Left colon (tissue), 2 donors: ENCODE measurements around the gene XRCC6. TPM values are rescaled to one million over a fixed set of nuclear protein-coding genes. Genes with fewer than 3 reads are reported as not detected.
A peak's percentile ranks its signal among the peaks of the same experiment; 100 is the strongest.
"Not testable (repeated sequence)": the region's sequence is repeated elsewhere in the genome, so short reads cannot be mapped to it uniquely, and the experiment has no call there.

ENCODE experiments used
- ATAC-seq: fragments of 200-7000 bp; cut with Tn5 transposase; one replicate; pipeline ENCODE4 v1.9.1; 2020; ENCODE audit warnings: mild to moderate bottlenecking, moderate library complexity
- DNase-seq, 2 donors: peaks; one replicate each; pipeline ENCODE4 v3.0.0-alpha.2; 2020
- intact Hi-C, 2 donors: fragments of 100-400 bp; cut with DNase I in 1 of 2; cut with micrococcal nuclease in 1 of 2; formaldehyde crosslinking; loops; one replicate each; pipeline versions ENCODE4 v1.11.2 to v1.14.0; 2022; cut with DNase I, micrococcal nuclease
- total RNA-seq, 2 donors: library from RNA; stranded (reverse); fragmentation: NEBNext Ultra II Directional; extraction: Animal tissue kit (Norgen Biotek cat#: 25700); gene quantifications; one replicate each; pipeline ENCODE4 v1.2.1, GENCODE V29; 2021
- donor health status: DM: no; HTN: no; CAD: no.
- donor health status: DM: yes; HTN: yes; CAD: no.

Gene XRCC6
- total RNA-seq, 2 donors from 2014 or later: 164 to 173 TPM

DNA sequence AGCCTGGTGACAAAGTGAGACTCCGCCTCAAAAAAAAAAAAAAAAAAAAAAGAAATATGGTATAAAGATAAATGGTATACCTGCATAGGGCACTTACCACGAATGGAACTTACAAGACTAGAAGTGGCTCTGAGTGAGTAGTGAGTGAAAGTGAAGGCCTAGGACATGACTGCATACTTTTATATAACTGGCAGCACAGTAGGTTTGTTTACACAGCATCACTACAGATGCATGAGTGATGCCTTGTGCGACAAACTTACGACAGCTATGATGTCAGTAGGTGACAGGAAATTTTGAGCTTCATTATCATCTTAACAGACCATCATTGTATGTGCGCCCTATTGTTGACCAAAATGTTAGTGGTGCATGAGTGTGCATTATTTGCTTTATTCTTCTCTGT is 17.7 kb downstream of the XRCC6 start:
- DNase-seq (no peak), ATAC-seq (no peak)
- intact Hi-C loops: no loop called here

DNA sequence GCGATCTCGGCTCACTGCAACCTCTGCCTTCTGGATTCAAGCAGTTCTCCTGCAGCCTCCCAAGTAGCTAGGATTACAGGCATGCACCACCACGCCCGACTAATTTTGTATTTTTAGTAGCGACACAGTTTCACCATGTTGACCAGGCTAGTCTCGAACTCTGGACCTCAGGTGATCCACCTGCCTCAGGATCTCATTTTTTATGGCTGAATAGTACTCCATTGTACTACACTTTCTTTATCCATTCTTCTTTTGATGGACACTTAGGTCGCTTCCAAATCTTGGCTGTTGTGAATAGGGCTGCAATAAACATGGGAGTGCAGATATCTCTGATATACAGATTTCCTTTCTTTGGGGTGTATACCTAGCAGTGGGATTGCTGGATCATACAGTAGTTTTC is 20.8 kb downstream of the XRCC6 start:
- intact Hi-C loops: no loop called here
- no peak for DNase-seq
- ATAC-seq: no peak

DNA sequence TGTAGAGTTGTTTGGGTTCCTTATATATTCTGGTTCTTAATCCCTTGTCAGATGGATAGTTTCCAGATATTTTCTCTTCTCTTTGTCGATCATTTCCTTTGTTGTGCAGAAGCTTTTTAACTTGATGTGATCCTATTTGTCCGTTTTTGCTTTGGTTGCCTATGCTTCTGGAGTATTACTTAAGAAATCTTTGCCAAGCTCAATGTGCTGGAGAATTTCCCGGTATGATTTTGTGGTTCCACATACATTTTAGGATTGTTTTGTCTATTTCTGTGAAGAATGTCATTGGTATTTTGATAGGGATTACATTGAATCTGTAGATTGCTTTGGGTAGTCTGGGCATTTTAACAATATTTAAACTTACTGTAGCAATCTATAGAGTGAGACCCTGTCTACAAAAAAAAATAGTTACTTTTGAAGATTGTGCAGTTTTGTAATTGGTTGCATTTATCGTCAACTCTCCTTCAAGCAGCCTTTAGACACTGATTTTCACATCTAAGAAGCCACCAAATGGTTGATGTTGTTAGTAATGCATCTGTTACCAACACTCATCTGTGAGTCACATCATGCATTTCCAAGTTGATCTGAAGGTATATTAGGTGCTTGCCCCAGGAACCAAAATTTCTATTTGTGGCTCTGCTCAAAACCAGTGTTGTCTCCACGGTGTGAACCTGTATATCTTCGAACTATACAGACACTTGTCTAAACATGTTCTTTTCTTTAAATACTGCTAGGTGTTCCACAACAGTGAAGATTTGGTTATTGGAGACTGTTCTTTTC is 21.4 kb downstream of the XRCC6 start:
- intact Hi-C loops: no loop called here
- no peak for DNase-seq
- no peak for ATAC-seq

DNA sequence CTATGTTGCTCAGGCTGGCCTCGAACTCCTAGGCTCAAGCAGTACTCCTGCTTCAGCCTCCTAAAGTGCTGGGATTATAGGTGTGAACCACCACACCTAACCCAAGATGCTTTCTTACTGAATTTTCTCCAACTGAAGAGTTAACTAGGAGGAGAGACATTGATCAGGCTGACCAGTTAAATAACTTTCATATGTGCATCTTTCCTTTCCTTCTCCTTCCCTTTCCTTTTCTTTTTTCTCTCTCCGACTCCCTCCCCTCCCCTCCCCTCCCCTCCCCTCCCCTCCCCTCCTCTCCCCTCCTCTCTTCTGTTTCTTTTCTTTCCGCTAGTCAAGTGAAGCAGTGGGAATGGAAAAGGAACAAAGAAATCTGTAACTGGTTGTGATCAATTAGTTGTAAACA is 26.7 kb downstream of the XRCC6 start:
- intact Hi-C loops: no loop called here
- no peak for ATAC-seq
- no peak for DNase-seq

DNA sequence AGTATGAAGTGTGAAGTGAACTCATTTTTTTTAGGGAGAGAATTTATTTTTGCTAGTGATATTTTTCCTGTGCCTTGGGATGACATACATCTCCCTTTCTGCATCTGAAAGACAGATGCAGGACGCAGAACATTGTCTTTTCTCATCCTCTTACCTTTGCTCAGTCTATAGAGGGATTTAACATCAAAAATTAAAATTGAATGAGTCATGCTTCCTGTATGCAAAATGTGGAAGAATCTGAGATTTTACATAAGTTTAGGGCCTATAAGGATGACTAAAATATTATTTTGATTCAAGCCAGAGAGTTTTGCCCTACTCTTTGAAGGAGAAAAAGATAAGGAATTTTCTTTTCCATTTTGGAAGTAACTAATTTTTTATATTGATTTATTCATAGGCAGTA is 27.3 kb downstream of the XRCC6 start:
- no peak for ATAC-seq
- no peak for DNase-seq
- intact Hi-C loops: no loop called here

DNA sequence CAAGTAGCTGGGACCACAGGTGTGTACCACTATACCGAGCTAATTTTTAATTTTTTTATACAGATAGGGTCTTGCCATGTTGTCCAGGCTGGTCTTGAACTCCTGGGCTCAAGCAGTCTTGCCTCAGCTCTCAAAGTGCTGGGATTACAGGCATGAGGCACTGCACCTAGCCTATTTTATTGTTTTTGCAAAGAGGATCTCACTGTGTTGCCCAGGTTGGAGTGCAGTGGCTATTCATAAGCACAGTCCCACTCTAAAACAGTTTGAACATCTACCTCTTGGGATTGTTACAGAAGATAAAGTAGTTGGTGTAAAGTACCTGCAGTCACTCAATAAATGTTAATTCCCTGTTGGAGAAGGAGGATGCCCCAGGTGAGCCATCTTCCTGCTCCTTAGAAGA is 29.1 kb downstream of the XRCC6 start:
- no peak for DNase-seq
- intact Hi-C loops: no loop called here
- ATAC-seq: no peak

DNA sequence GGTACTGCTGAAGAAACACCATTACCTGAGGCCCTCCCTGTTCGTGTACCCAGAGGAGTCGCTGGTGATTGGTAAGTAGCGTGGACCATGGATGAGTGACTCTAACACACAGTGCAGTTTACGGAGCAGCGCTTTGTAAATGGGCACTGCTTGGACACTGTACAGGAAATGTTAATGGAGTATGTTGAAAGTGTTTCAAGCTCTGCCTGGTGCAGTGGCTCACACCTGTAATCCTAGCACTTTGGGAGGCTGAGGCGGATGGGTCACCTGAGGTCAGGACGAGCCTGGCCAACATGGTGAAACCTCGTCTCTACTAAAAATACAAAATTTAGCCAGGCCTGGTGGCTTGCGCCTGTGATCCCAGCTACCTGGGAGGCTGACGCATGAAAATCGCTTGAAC is 29.7 kb downstream of the XRCC6 start:
- DNase-seq: no peak
- ATAC-seq: no peak
- intact Hi-C loops: no loop called here

DNA sequence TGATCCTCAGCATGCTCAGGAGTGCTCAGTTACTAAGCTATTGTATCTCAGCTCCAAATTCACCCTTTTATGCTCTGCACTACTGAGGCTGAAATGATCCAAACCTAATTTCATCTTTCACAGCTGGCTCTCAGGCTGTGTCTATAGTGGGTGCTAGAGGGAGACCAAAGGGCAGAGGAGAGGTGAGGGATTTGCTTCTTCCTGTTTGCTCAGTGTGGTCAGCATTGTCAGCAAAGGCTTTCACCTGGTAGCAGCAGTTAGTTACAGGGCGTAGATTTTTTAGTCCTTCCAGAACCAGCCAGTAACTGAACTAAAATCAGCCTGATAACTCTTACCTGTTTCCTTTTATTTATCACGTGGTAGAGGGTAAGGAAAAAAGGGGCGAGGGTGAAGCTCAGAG is 33.2 kb downstream of the XRCC6 start:
- DNase-seq (no peak), ATAC-seq (no peak)
- intact Hi-C loops: no loop called here

DNA sequence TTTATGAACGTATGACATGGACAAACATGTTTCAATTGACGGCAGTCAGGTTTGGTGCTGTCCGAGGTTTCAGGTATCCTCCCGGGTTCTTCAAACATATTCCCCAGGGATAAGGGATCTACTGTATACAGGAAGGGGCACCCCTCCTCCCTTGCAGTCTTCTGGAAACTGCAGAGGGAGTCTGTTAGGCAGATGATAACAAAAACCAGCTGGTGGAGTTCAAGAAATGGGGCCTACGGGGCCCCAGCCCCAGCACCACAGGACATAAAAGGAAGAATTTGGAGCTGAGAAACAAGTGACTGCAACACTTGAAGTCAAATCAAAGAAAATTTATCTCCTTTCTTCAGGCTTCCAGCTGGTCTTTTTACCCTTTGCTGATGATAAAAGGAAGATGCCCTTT is 35.5 kb downstream of the XRCC6 start:
- DNase-seq: no peak
- intact Hi-C loops: no loop called here

DNA sequence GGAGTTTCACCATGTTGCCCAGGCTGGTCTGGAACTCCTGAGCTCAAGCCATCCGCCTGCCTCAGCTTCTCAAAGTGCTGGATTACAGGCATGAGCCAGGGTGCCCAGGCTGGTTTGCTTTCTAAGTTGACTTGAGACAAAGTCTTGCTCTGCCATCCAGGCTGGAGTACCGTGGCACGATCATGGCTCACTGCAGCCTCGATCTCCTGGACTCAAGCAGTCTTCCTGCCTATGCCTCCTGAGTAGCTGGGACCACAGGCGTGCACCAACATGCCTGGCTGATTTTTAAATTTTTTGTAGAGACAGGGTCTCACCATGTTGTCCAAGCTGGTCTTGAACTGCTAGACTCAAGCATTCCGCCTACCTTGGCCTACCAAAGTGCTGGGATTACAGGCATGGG is 36.6 kb downstream of the XRCC6 start:
- intact Hi-C loops: no loop called here
- ATAC-seq (no peak), DNase-seq (no peak)

More for the DNA sequence above, 35.5 kb downstream of the XRCC6 start:
- ATAC-seq: no peak

DNA sequence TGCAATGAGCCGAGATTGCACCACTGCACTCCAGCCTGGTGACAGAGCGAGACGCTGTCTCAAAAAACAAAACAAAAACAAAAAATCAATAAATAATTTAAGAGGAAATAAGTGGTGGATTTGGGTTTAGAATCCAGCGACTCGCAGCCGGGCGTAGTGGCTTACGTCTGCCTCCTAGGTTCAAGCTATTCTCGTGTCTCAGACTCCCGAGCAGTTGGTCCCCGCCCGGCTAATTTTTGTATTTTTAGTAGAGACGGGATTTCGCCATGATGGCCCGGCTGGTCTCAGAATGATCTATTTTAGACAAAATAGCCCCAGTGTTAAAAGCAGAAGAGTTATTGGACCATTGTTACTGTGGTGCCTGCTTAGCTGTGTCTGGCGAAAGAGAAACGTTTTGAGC is 37.8 kb downstream of the XRCC6 start:
- DNase-seq (no peak), ATAC-seq (no peak)

DNA sequence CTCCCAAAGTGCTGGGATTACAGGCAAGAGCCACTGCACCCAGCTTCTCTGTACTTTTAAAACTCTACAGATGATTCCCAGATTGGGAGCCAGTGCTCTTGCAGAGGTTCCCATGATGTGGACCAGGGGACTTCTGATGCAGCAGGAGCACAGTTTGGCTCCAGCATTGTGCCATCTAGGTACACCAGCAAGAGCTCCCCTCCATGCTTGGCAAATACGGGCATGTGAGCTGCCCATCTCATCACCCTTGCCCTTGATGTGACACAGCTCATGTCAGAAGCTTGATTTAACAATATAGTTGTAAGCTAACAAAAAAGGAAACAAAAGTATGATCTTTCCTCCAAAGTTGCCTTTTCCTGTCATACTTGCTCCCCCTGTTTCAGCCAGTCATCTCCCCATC is 38.8 kb downstream of the XRCC6 start:
- no peak for ATAC-seq

More for the DNA sequence above, 37.8 kb downstream of the XRCC6 start:
- intact Hi-C loops: no loop called here

DNA sequence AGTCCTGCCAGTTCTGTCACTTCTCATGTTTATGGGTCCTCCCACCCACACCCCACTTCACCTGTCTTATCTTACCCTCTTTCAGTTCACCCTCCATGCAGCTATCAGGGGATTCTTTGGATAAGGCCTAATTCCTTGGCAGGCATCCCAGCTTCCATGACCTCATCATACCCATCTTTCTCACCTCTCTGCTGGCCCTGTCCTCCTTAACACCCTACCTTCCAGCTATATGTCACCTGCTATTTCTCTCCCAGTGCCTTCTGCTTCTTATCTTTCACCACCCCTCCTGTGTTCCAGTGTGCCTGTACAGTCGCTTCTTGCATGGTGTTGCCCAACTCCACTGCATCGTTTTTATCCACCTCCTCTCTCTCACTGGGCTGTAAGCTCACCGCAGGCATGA is 39.3 kb downstream of the XRCC6 start:
- ATAC-seq: no peak
- intact Hi-C loops: no loop called here
- DNase-seq: no peak

More for the DNA sequence above, 38.8 kb downstream of the XRCC6 start:
- DNase-seq: no peak
- intact Hi-C loops: no loop called here

DNA sequence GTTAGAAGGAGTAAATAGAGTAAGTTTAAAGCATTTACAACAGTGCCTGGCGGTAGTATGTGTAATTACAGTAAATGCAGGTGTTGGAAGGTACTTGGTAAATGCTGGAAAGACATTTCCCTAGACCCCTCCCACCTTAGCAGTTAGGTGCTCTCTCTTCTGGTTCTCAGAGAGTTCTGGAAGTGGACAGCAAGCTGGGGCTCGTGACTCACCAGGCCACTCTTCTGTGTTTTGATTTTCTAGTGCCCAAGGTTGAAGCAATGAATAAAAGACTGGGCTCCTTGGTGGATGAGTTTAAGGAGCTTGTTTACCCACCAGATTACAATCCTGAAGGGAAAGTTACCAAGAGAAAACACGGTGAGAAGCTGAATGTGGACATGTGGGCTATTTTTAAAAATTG is 40.0 kb downstream of the XRCC6 start:
- ATAC-seq: no peak
- DNase-seq: no peak
- intact Hi-C loops: no loop called here

DNA sequence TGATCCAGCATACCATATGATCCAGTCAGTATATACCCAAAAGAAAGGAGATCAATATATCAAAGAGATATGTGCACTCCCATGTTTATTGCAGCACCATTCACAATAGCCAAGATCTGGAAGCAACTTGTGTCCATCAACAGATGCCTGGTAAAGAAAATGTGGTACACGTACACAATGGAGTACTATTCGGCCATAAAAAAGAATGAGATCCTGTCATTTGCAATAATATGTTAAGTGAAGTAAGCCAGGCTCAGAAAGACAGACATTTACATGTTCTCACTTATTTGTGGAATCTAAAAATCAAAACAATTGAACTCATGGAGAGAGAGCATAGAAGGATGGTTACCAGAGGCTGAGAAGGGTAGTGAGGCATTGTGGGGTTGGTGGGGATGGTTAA is 40.6 kb downstream of the XRCC6 start:
- no peak for DNase-seq
- ATAC-seq: no peak
- intact Hi-C loops: no loop called here

DNA sequence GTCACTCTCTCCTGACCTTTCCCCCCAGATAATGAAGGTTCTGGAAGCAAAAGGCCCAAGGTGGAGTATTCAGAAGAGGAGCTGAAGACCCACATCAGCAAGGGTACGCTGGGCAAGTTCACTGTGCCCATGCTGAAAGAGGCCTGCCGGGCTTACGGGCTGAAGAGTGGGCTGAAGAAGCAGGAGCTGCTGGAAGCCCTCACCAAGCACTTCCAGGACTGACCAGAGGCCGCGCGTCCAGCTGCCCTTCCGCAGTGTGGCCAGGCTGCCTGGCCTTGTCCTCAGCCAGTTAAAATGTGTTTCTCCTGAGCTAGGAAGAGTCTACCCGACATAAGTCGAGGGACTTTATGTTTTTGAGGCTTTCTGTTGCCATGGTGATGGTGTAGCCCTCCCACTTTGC is 42.5 kb downstream of the XRCC6 start:
- intact Hi-C loops, DNase-seq, ATAC-seq: not testable (repeated sequence)

DNA sequence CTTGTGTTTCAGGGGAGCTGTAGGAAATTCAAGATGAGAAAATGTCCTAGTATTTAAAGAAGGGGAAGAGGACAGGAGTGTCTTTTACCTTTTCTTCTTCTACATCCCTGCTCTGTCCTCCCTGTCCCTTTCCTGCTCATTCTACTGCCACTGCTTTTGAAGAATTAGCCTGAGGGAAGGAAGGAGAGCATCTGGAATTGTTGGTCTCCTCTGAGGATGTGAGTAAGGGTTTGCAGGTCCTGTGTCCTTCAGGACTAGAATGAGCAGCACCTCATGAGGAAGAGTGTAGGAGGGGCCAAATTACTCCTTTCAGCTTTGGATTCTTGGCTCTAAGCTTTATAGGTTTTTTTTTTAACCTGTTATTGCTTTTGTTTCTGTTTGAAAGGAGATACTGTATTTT is 43.4 kb downstream of the XRCC6 start:
- DNase-seq (no peak), ATAC-seq (no peak)
- intact Hi-C loops: no loop called here

DNA sequence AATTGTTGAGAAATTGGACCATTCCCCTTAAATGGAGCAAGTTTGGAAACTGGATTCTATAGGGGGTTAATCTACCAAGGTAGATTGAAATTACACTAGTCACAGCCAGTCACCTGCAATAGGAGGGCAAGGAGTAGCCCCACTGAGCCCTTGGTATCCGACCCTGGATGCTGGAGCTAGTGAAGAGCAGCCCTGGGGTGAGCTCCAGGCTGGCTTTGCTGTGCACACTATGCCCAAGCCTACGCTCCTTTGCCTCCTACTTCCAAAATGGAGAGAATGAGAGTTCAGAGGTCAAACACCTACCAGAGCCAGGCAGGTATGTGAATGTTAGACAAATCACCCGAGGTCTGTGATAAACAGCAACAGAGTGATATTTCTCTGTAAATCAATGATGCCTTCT is 43.9 kb downstream of the XRCC6 start:
- no peak for DNase-seq
- ATAC-seq: no peak
- intact Hi-C loops: no loop called here

DNA sequence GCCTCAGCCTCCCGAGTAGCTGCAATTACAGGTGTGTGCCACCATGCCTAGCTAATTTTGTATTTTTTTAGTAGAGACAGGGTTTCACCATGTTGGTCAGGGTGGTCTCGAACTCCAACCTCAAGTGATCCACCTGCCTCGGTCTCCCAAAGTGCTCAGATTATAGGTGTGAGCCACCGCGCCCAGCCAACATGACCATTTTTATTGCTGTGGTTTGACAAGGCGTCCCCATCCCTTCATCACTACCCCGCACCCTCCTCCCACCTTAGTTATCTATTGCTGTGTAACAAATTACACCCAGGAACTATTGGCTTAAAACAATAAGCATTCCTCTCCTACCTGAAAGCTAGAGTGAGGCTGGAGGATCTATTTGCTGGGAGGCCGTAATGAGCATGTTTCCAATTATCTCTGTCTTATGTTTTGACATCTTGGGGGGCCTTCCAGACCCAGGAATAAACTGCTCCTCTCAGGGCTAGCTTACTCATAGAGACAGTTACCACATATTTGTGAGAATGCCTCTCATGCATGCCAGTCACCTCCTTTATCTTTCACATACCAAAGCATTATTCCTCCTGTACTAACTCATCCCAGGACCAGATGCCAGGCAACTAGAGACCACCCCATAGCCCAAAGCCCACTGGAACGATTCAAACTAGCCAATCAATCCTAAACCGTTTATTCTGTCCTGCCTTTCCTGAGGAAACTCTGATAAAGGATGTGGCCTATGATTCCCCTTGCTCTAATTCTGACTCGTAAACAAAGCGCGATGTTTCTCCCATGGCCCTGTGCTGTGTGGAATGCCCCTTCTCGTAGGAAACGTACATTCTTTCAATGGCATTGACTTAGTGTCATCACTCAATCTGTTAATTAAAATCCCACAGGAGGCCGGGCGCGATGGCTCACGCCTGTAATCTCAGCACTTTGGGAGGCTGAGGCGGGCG is 48.1 kb downstream of the XRCC6 start:
- ATAC-seq (no peak), DNase-seq (no peak)

DNA sequence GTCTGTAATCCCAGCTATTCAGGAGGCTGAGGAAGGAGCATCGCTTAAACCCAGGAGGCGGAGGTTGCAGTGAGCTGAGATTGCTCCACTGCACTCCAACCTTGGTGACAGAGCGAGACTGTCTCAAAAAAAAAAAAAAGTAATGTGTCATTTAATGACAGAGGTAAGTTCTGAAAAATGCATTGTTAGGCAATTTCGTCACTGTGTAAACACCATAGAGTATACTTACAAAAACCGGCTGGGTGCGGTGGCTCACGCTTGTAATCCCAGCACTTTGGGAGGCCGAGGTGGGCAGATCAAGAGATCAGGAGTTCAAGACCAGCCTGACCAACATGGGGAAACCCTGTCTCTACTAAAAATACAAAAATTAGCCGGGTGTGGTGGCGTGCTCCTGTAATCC is 51.0 kb downstream of the XRCC6 start:
- intact Hi-C loops, DNase-seq: not testable (repeated sequence)
- peak; percentile 58 for ATAC-seq

More for the DNA sequence above, 48.1 kb downstream of the XRCC6 start:
- intact Hi-C loops: no loop called here
